SK-N-SH (cell line): Measurements from ENCODE around the gene MND1. TPM values are rescaled to one million over a fixed set of nuclear protein-coding genes. Genes with fewer than 3 reads are reported as not detected.

ENCODE experiments used
- CTCF ChIA-PET: fragments of 300-600, 350-600 bp; formaldehyde crosslinking; extraction: SDS; loops from one replicate; lab custom pipeline; 2021; lab: Yijun Ruan, JAX
- POLR2A ChIA-PET: fragments of 350-600 bp; sonication (Branson Sonifier 250); formaldehyde crosslinking; extraction: SDS; loops from one replicate; lab custom pipeline; 2020; ENCODE audit warnings: antibody characterized with exemption, inconsistent platforms; lab: Yijun Ruan, JAX
- DNase-seq: peaks from one replicate; pipeline ENCODE4 v3.0.0; 2012
- H2AFZ ChIP-seq: fragments of 200-600 bp; sonication (generic); 2 replicates; pipeline ENCODE4 v1.8.1; 2016; ENCODE audit warnings: antibody characterized with exemption, mild to moderate bottlenecking, low read depth
- H3F3A ChIP-seq: fragments of 200-600 bp; sonication (generic); replicated peaks from 2 replicates; pipeline ENCODE3; 2016; ENCODE audit warnings: antibody characterized with exemption, mild to moderate bottlenecking; ENCODE audit not compliant: insufficient read depth
- H3K27ac ChIP-seq, 2 experiments: fragments of 200-500 bp in 1 of 2; fragments of 200-600 bp in 1 of 2; sonication (Bioruptor generic) in 1 of 2; sonication (generic), shearing (Covaris generic) in 1 of 2; 2 replicates each; pipeline versions ENCODE4 v1.5.1 to v1.6.1; 2014 to 2016; ENCODE audit warnings: low read depth in 2 of 2, inconsistent platforms in 1 of 2, low read length in 1 of 2, mild to moderate bottlenecking in 1 of 2, mixed read lengths in 1 of 2
- H3K27me3 ChIP-seq: fragments of 200-600 bp; sonication (generic), shearing (Covaris generic); 2 replicates; pipeline ENCODE4 v1.6.1; 2016; ENCODE audit warnings: mixed run types; ENCODE audit not compliant: insufficient read depth
- H3K36me3 ChIP-seq, 2 experiments: fragments of 200-500 bp in 1 of 2; fragments of 200-600 bp in 1 of 2; sonication (Bioruptor generic) in 1 of 2; sonication (generic) in 1 of 2; replicated peaks in 1 of 2; 2 replicates each; pipeline versions ENCODE3 to v1.5.1; 2014 to 2016; ENCODE audit warnings: low read length in 1 of 2, mild to moderate bottlenecking in 1 of 2; ENCODE audit not compliant: insufficient read depth in 2 of 2, control insufficient read depth in 1 of 2
- H3K4me1 ChIP-seq, 2 experiments: fragments of 200-500 bp in 1 of 2; fragments of 200-600 bp in 1 of 2; sonication (Bioruptor generic) in 1 of 2; sonication (generic), shearing (Covaris generic) in 1 of 2; 2 replicates each; pipeline versions ENCODE4 v1.5.1 to v1.6.1; 2014 to 2016; ENCODE audit warnings: low read depth in 1 of 2, low read length in 1 of 2, mixed run types in 1 of 2; ENCODE audit not compliant: insufficient read depth in 2 of 2, control insufficient read depth in 1 of 2
- H3K4me2 ChIP-seq: fragments of 200-600 bp; sonication (generic), shearing (Covaris generic); 2 replicates; pipeline ENCODE4 v1.6.1; 2017; ENCODE audit warnings: mixed run types
- H3K4me3 ChIP-seq, 2 experiments: fragments of 200-500 bp in 1 of 2; fragments of 200-600 bp in 1 of 2; sonication (Bioruptor generic) in 1 of 2; sonication (generic), shearing (Covaris generic) in 1 of 2; 2 replicates each; pipeline versions ENCODE4 v1.5.1 to v1.8.1; 2014 to 2016; ENCODE audit warnings: low read depth in 2 of 2, inconsistent platforms in 1 of 2, low read length in 1 of 2, mild to moderate bottlenecking in 1 of 2, mixed read lengths in 1 of 2, moderate library complexity in 1 of 2
- H3K79me2 ChIP-seq: fragments of 200-600 bp; sonication (generic); 2 replicates; pipeline ENCODE4 v1.8.1; 2017; ENCODE audit warnings: mild to moderate bottlenecking; ENCODE audit not compliant: insufficient read depth
- H3K9ac ChIP-seq: fragments of 200-600 bp; sonication (generic); 2 replicates; pipeline ENCODE4 v1.6.1; 2017; ENCODE audit warnings: mixed run types
- H3K9me2 ChIP-seq: fragments of 200-600 bp; sonication (generic); 2 replicates; pipeline ENCODE4 v1.6.1; 2017; ENCODE audit warnings: mixed run types
- H3K9me3 ChIP-seq: fragments of 200-600 bp; sonication (generic); 2 replicates; pipeline ENCODE4 v1.6.1; 2017; ENCODE audit warnings: mixed run types, mild to moderate bottlenecking, moderate library complexity
- H4K20me1 ChIP-seq: fragments of 200-600 bp; sonication (generic); 2 replicates; pipeline ENCODE4 v1.6.1; 2017; ENCODE audit warnings: mild to moderate bottlenecking, mixed run types; ENCODE audit not compliant: insufficient read depth
- CHD2 ChIP-seq: fragments of 150-350 bp; IDR thresholded peaks from 2 replicates; pipeline ENCODE4 v1.6.1; 2018; ENCODE audit warnings: low read length; ENCODE audit not compliant: partially characterized antibody
- CTCF ChIP-seq: fragments of 200-600 bp; sonication (generic); IDR thresholded peaks from 2 replicates; pipeline ENCODE4 v1.6.1; 2017; ENCODE audit warnings: antibody characterized with exemption, mild to moderate bottlenecking, moderate library complexity
- EP300 ChIP-seq, 2 experiments: IDR thresholded peaks; 2 replicates each; pipeline versions ENCODE4 v1.4.0 to v1.6.1; 2012; ENCODE audit warnings: borderline replicate concordance in 1 of 2, low read depth in 1 of 2, low read length in 1 of 2
- FOSL2 ChIP-seq: IDR thresholded peaks from 2 replicates; pipeline ENCODE4 v1.4.0; 2012; ENCODE audit warnings: low read depth, mild to moderate bottlenecking, moderate library complexity, borderline replicate concordance
- FOXM1 ChIP-seq: IDR thresholded peaks from 2 replicates; pipeline ENCODE4 v1.4.0; 2012; ENCODE audit warnings: low read depth, mild to moderate bottlenecking
- IRF3 ChIP-seq: fragments of 150-350 bp; IDR thresholded peaks from 2 replicates; pipeline ENCODE4 v1.6.1; 2016; ENCODE audit warnings: mild to moderate bottlenecking, low read depth, low read length
- MAX ChIP-seq: IDR thresholded peaks from 2 replicates; pipeline ENCODE4 v1.4.0; 2012; ENCODE audit warnings: low read depth
- MEF2A ChIP-seq: IDR thresholded peaks from 2 replicates; pipeline ENCODE4 v1.4.0; 2012; ENCODE audit warnings: low read depth, borderline replicate concordance
- MXI1 ChIP-seq: IDR thresholded peaks from 2 replicates; pipeline ENCODE4 v1.6.1; 2012; ENCODE audit warnings: mild to moderate bottlenecking, low read depth, low read length, improper control_type of control experiment
- PBX3 ChIP-seq: IDR thresholded peaks from 2 replicates; pipeline ENCODE4; 2012
- POLR2AphosphoS5 ChIP-seq: IDR thresholded peaks from 2 replicates; pipeline ENCODE4 v1.6.1; 2012; ENCODE audit warnings: low read depth, low read length
- RCOR1 ChIP-seq: fragments of 150-350 bp; IDR thresholded peaks from 2 replicates; pipeline ENCODE4 v1.6.1; 2017; ENCODE audit warnings: antibody characterized with exemption, low read length
- RFX5 ChIP-seq: IDR thresholded peaks from 2 replicates; pipeline ENCODE4 v1.6.1; 2012; ENCODE audit warnings: mild to moderate bottlenecking, improper control_type of control experiment, low read length
- SMC3 ChIP-seq: IDR thresholded peaks from 2 replicates; pipeline ENCODE4 v1.6.1; 2012; ENCODE audit warnings: low read depth, low read length, improper control_type of control experiment
- TAF1 ChIP-seq: IDR thresholded peaks from 2 replicates; pipeline ENCODE4 v1.6.1; 2012; ENCODE audit warnings: low read depth, mild to moderate bottlenecking, low read length, moderate library complexity, borderline replicate concordance
- TCF12 ChIP-seq: IDR thresholded peaks from 2 replicates; pipeline ENCODE4 v1.4.0; 2012
- YY1 ChIP-seq: IDR thresholded peaks from 2 replicates; pipeline ENCODE4 v1.4.0; 2012; ENCODE audit warnings: low read depth, mild to moderate bottlenecking
- WGBS: methylation state at CpG from one replicate; pipeline ENCODE4 v1.1.6; 2017; ENCODE audit warnings: low lambda C conversion rate; 5-methylcytosine and 5-hydroxymethylcytosine counted together
- polyA plus RNA-seq, 3 experiments: library from polyadenylated mRNA; depleted of rRNA; stranded (reverse); fragments of >200 nt; gene quantifications; 2 replicates each; pipeline ENCODE4 v1.2.3, GENCODE V29; 2012

MND1 gene
- polyA plus RNA-seq, 1 of the 3 experiments (the other 2 are of a cell fraction): 2.4 TPM

- H3K79me2 ChIP-seq: no peaks in the 10 kb centered on the region
- POLR2A ChIA-PET: no interaction called here
- H3K9me2 ChIP-seq: no peaks in the 10 kb centered on the region
- H3K4me3 ChIP-seq: no peak overlapping the region
- H3K4me1 ChIP-seq: peaks cover 0 to 3% of the 10 kb centered on the region in 2 experiments; a peak in 1 of 4 replicates
- no peak overlapping the region for H3K27ac ChIP-seq
- H2AFZ ChIP-seq: no peak overlapping the region
- no peaks in the 10 kb centered on the region for H3F3A ChIP-seq
- H4K20me1 ChIP-seq: no peaks in the 10 kb centered on the region
- H3K4me2 ChIP-seq: no peak overlapping the region
- H3K36me3 ChIP-seq: peaks cover 4 to 13% of the 10 kb centered on the region in 2 experiments
- no peaks in the 10 kb centered on the region for H3K9me3 ChIP-seq
- CTCF ChIA-PET: interaction anchor here (0.6 to 1.9 kb wide), 5 partner anchors 11 to 386 kb away, joined by 3 to 7 read pairs (median 4); no protein-coding TSS in a partner anchor
- no peak for TF ChIP-seq RFX5
- no peak for TF ChIP-seq MAX
- no peak for TF ChIP-seq MXI1
- TF ChIP-seq EP300 (IDR thresholded peaks at IDR 0.05; ENCODE audit: borderline replicate concordance in 1 of 2, low read depth in 1 of 2, low read length in 1 of 2): no peak
- TF ChIP-seq TAF1: no peak
- no peak for TF ChIP-seq FOXM1
- TF ChIP-seq, all 33 proteins: peak for 0
- no peak overlapping the region for H3K9ac ChIP-seq
- DNase-seq: no peak
- no peaks in the 10 kb centered on the region for H3K27me3 ChIP-seq
- 100% methylated on average over 4 of the region's 4 CpGs for WGBS
Observed at GRCh38 chr4:153364061-153364460, 19.6 kb downstream of the MND1 start.

GRCh38 chr4:153365003-153365402 lies 20.5 kb downstream of the MND1 start:
- Histone ChIP-seq H3K27ac (no peak overlapping the region), H4K20me1 (no peaks in the 10 kb centered on the region), H3K9me2 (no peaks in the 10 kb centered on the region), H3F3A (no peaks in the 10 kb centered on the region), H2AFZ (no peak overlapping the region), H3K4me3 (no peak overlapping the region), H3K9me3 (no peaks in the 10 kb centered on the region), H3K79me2 (no peaks in the 10 kb centered on the region), H3K9ac (no peak overlapping the region), H3K4me1 (peaks cover 0 to 3% of the 10 kb centered on the region in 2 experiments; a peak in 1 of 4 replicates), H3K27me3 (no peaks in the 10 kb centered on the region), H3K4me2 (no peak overlapping the region), H3K36me3 (peaks cover 2 to 15% of the 10 kb centered on the region in 2 experiments)
- ChIA-PET POLR2A (no interaction called here), CTCF (interaction anchor here (1.6 to 1.9 kb wide), 2 partner anchors 10 to 209 kb away, joined by 4 to 7 read pairs; no protein-coding TSS in a partner anchor)
- no peak for DNase-seq
- no peak for TF ChIP-seq EP300 (IDR thresholded peaks at IDR 0.05; ENCODE audit: borderline replicate concordance in 1 of 2, low read depth in 1 of 2, low read length in 1 of 2)
- no peak for TF ChIP-seq MAX
- TF ChIP-seq MEF2A: no peak
- TF ChIP-seq CHD2: no peak
- no peak for TF ChIP-seq PBX3
- no peak for TF ChIP-seq POLR2AphosphoS5
- TF ChIP-seq CTCF: no peak
- no peak for TF ChIP-seq RCOR1
- no peak for TF ChIP-seq FOSL2
- TF ChIP-seq TCF12: no peak
- no peak for TF ChIP-seq SMC3
- no peak for TF ChIP-seq IRF3
- TF ChIP-seq YY1: no peak
- 100% methylated on average over 2 of the region's 2 CpGs for WGBS
